ENCODE measurements around the gene CCDC102A. TPM values are rescaled to one million over a fixed set of nuclear protein-coding genes. Genes with fewer than 3 reads are reported as not detected.
A peak's percentile ranks its signal among the peaks of the same experiment; 100 is the strongest.

The CCDC102A gene
- polyA plus RNA-seq, 3 donors: not detected

DNA sequence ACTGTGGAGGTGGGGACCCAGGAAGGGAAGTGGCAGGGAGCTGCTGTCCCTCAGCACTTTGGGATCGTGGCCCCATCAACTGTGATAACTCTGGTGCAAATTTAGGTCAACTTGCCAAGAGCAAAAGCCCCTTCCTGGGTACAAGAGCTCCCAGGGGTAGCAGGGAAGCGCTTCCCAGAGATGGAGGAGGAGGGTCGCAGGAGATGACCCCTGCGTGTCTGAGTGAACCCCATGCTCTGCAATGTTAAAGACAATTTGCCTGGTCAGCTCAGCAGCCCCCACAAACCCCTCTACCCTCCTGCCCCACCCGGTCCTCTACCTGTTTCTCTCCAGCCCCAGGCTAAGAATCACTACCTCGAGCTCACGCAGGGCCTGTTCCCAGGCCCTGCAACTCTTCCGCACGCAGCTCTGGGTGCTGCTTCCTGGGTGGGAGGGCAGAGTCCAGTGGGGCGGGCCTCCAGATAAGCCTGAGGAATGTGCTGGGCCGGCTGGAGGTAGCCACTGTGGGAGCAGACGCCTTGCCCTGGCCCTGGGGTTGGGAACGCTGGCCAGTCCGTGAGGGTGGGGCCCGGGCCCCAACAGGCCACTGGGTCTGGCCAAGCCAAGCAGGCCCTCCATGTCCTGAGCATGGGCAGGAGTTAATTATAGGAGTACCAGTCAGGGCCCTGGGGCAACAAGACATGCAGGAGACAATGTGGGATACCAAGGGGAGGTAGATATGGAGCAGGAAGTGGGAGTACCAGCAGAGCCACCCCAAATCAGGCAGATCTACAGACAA is 56.2 kb downstream of the CCDC102A start:
- Mint-ChIP-seq H3K27ac (no peak overlapping the region), H3K4me3 (peak overlapping the region in 1 of 2 donors; percentile 21), H3K36me3 (peaks cover 0 to 1% of the 10 kb centered on the region in 2 donors), H3K4me1 (peaks cover 19% of the 10 kb centered on the region), H3K9me3 (peaks cover 0 to 3% (median 2%) of the 10 kb centered on the region in 7 donors), H3K27me3 (ENCODE audit: low read depth in 3 of 3) (peaks cover 24 to 48% (median 28%) of the 10 kb centered on the region in 3 donors)
- Histone ChIP-seq H3K36me3 (replicated peaks in 1 of 2; ENCODE audit: control insufficient read depth in 1 of 2, insufficient read depth in 2 of 2, low read length in 2 of 2) (no peaks in the 10 kb centered on the region), H3K27ac (ENCODE audit: low read depth in 1 of 2, low read length in 2 of 2) (no peak overlapping the region), H3K9me3 (replicated peaks in 1 of 2; ENCODE audit: control insufficient read depth in 1 of 2, insufficient read depth in 1 of 2, low read length in 2 of 2) (no peaks in the 10 kb centered on the region), H4K20me1 (ENCODE audit: insufficient read depth, low read length) (no peaks in the 10 kb centered on the region), H3K27me3 (ENCODE audit: control insufficient read depth in 2 of 2, insufficient read depth in 2 of 2, low read length in 2 of 2) (peaks cover 0 to 19% of the 10 kb centered on the region in 2 donors), H3K4me3 (replicated peaks in 1 of 3; ENCODE audit: low read depth in 2 of 3, low read length in 3 of 3) (no peak overlapping the region), H2AFZ (ENCODE audit: insufficient read depth, low read depth, low read length, poor library complexity, severe bottlenecking) (peak overlapping the region; percentile 3), H3K9ac (ENCODE audit: insufficient read depth, low read length, poor library complexity, severe bottlenecking) (no peak overlapping the region), H3K4me1 (ENCODE audit: control insufficient read depth in 1 of 2, insufficient read depth in 2 of 2, low read length in 2 of 2) (peaks cover 19 to 26% of the 10 kb centered on the region in 2 donors), H3K79me2 (ENCODE audit: insufficient read depth, low read length) (no peaks in the 10 kb centered on the region), H3K4me2 (replicated peaks; ENCODE audit: extremely low read depth, low read length, poor library complexity, severe bottlenecking) (peak overlapping the region; percentile 25)
- intact Hi-C loops (cut with micrococcal nuclease): no loop called here
- no peak for DNase-seq
- 81% methylated on average over 12 of the region's 15 CpGs for WGBS (ENCODE audit: insufficient coverage)
- TF ChIP-seq, protein P1, sequence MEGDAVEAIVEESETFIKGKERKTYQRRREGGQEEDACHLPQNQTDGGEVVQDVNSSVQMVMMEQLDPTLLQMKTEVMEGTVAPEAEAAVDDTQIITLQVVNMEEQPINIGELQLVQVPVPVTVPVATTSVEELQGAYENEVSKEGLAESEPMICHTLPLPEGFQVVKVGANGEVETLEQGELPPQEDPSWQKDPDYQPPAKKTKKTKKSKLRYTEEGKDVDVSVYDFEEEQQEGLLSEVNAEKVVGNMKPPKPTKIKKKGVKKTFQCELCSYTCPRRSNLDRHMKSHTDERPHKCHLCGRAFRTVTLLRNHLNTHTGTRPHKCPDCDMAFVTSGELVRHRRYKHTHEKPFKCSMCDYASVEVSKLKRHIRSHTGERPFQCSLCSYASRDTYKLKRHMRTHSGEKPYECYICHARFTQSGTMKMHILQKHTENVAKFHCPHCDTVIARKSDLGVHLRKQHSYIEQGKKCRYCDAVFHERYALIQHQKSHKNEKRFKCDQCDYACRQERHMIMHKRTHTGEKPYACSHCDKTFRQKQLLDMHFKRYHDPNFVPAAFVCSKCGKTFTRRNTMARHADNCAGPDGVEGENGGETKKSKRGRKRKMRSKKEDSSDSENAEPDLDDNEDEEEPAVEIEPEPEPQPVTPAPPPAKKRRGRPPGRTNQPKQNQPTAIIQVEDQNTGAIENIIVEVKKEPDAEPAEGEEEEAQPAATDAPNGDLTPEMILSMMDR (IDR thresholded peaks at IDR 0.05): no peak

DNA sequence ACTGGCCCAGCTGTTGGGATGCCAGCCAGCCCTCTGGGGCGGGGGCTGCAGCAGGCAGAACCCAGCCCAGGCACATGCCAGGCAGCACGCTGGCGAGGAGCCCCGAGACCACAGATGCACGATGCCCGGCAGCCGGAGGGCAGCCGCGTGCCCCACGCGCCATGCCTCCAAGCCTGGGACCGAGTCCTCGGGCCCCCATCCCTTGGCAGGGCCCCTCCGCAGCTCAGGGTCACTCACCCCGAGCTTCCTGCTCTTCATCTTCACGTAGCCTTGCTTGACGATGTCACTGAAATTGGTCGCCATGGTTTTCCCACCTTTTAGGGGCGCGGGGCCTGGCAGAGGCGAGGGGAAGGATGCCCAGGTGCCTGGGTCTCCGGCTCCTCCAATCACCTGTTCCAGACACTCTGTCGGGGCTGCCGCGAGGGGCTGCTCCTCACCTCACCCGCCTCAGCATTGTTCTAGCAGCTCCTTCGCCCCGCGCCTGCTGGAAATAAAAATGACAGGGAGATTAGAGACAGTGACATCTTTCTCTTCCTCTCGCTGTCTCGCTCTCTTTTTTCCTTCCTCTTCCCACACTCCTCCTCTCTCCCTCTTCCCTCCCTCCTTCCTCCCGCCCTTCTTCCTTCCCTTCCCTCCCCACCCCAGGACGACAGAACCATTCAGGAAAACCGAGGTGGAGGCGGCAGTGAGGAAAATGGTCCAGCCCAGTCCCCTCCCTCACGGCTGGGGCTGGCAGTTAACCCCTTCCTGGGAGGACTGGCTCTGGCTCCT is 57.0 kb downstream of the CCDC102A start:
- Histone ChIP-seq H4K20me1 (ENCODE audit: insufficient read depth, low read length) (no peaks in the 10 kb centered on the region), H3K27me3 (ENCODE audit: control insufficient read depth in 2 of 2, insufficient read depth in 2 of 2, low read length in 2 of 2) (peaks cover 0 to 13% of the 10 kb centered on the region in 2 donors), H3K4me2 (replicated peaks; ENCODE audit: extremely low read depth, low read length, poor library complexity, severe bottlenecking) (peak overlapping the region; percentile 25), H2AFZ (ENCODE audit: insufficient read depth, low read depth, low read length, poor library complexity, severe bottlenecking) (peak overlapping the region; percentile 3), H3K27ac (ENCODE audit: low read depth in 1 of 2, low read length in 2 of 2) (no peak overlapping the region), H3K9ac (ENCODE audit: insufficient read depth, low read length, poor library complexity, severe bottlenecking) (no peak overlapping the region), H3K36me3 (replicated peaks in 1 of 2; ENCODE audit: control insufficient read depth in 1 of 2, insufficient read depth in 2 of 2, low read length in 2 of 2) (no peaks in the 10 kb centered on the region), H3K79me2 (ENCODE audit: insufficient read depth, low read length) (no peaks in the 10 kb centered on the region), H3K4me1 (ENCODE audit: control insufficient read depth in 1 of 2, insufficient read depth in 2 of 2, low read length in 2 of 2) (peaks cover 19 to 26% of the 10 kb centered on the region in 2 donors), H3K4me3 (replicated peaks in 1 of 3; ENCODE audit: low read depth in 2 of 3, low read length in 3 of 3) (no peak overlapping the region), H3K9me3 (replicated peaks in 1 of 2; ENCODE audit: control insufficient read depth in 1 of 2, insufficient read depth in 1 of 2, low read length in 2 of 2) (no peaks in the 10 kb centered on the region)
- H3K4me3 Mint-ChIP-seq: peak overlapping the region in 1 of 2 donors; percentile 79
- TF ChIP-seq, protein P1 (IDR thresholded peaks at IDR 0.05): no peak
- 28% methylated on average over 25 of the region's 36 CpGs for WGBS (ENCODE audit: insufficient coverage)
- peaks cover 18 to 42% (median 29%) of the 10 kb centered on the region in 3 donors for H3K27me3 Mint-ChIP-seq (ENCODE audit: low read depth in 3 of 3)
- intact Hi-C loops (cut with micrococcal nuclease): no loop called here
- H3K4me1 Mint-ChIP-seq: peaks cover 19% of the 10 kb centered on the region
- H3K9me3 Mint-ChIP-seq: peaks cover 0 to 3% (median 2%) of the 10 kb centered on the region in 7 donors
- H3K36me3 Mint-ChIP-seq: peaks cover 0 to 1% of the 10 kb centered on the region in 2 donors
- no peak overlapping the region for H3K27ac Mint-ChIP-seq
- DNase-seq: no peak
